ENCODE data around the gene IGF2.

DNA sequence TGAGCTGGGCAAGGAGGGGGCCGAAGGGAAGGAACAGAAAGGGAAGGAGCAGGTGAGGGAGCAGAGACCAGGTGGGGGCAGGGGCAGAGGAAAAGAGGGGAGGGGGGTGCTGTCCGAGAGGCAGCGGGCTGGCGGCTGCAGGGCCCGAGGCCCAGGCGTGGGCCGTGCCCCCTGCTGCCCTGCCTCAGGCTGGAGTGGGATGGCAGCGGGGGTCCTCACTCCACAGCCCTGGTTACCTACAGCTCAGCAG lies 2.3 kb downstream of the IGF2 start:
- TF ChIP-seq, protein P1, sequence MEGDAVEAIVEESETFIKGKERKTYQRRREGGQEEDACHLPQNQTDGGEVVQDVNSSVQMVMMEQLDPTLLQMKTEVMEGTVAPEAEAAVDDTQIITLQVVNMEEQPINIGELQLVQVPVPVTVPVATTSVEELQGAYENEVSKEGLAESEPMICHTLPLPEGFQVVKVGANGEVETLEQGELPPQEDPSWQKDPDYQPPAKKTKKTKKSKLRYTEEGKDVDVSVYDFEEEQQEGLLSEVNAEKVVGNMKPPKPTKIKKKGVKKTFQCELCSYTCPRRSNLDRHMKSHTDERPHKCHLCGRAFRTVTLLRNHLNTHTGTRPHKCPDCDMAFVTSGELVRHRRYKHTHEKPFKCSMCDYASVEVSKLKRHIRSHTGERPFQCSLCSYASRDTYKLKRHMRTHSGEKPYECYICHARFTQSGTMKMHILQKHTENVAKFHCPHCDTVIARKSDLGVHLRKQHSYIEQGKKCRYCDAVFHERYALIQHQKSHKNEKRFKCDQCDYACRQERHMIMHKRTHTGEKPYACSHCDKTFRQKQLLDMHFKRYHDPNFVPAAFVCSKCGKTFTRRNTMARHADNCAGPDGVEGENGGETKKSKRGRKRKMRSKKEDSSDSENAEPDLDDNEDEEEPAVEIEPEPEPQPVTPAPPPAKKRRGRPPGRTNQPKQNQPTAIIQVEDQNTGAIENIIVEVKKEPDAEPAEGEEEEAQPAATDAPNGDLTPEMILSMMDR (IDR thresholded peaks at IDR 0.05) = no peak
- no peak for TF ChIP-seq POLR2A (IDR thresholded peaks at IDR 0.05)
